Osteoblast (primary cell): ENCODE data around the gene DNASE2. TPM values are rescaled to one million over a fixed set of nuclear protein-coding genes. Genes with fewer than 3 reads are reported as not detected.

Experiments used
- DNase-seq: peaks from one replicate; pipeline ENCODE4 v3.0.0; 2011; ENCODE audit warnings: low spot score, mixed read lengths; ENCODE audit not compliant: insufficient read length; ENCODE audit errors: missing footprints
- H2AFZ ChIP-seq: 2 replicates; pipeline ENCODE4 v1.6.0; 2011; ENCODE audit warnings: mild to moderate bottlenecking, low read length
- H3K27ac ChIP-seq: 2 replicates; pipeline ENCODE4 v1.5.1; 2011; ENCODE audit warnings: mild to moderate bottlenecking, low read depth, low read length, moderate library complexity
- H3K27me3 ChIP-seq: 2 replicates; pipeline ENCODE4 v1.6.0; 2012; ENCODE audit warnings: mild to moderate bottlenecking, control low read depth, inconsistent platforms, low read length, moderate library complexity; ENCODE audit not compliant: insufficient read depth
- H3K36me3 ChIP-seq: 2 replicates; pipeline ENCODE4 v1.5.1; 2011; ENCODE audit warnings: mild to moderate bottlenecking, low read length, control low read depth, moderate library complexity; ENCODE audit not compliant: insufficient read depth
- H3K4me1 ChIP-seq: 2 replicates; pipeline ENCODE4 v1.5.1; 2011; ENCODE audit warnings: mild to moderate bottlenecking, low read length, control low read depth, moderate library complexity; ENCODE audit not compliant: insufficient read depth
- H3K4me2 ChIP-seq: 2 replicates; pipeline ENCODE4 v1.6.0; 2011; ENCODE audit warnings: mild to moderate bottlenecking, low read length; ENCODE audit not compliant: insufficient read depth
- H3K4me3 ChIP-seq: fragments of 200-600 bp; sonication (generic); 3 replicates; pipeline ENCODE4 v1.5.1; 2012; ENCODE audit warnings: mild to moderate bottlenecking, low read length, inconsistent platforms; ENCODE audit not compliant: insufficient read depth
- H3K79me2 ChIP-seq: 2 replicates; pipeline ENCODE4 v1.6.0; 2012; ENCODE audit warnings: mild to moderate bottlenecking, low read length, control low read depth, inconsistent platforms; ENCODE audit not compliant: insufficient read depth
- H3K9me3 ChIP-seq: 2 replicates; pipeline ENCODE4 v1.5.1; 2011; ENCODE audit warnings: low read depth, low read length, control low read depth
- H4K20me1 ChIP-seq: 2 replicates; pipeline ENCODE4 v1.6.0; 2012; ENCODE audit warnings: mild to moderate bottlenecking, low read length, control low read depth; ENCODE audit not compliant: insufficient read depth
- total RNA-seq: library from RNA; depleted of rRNA; stranded (reverse); fragments of >200 nt; gene quantifications from 2 replicates; pipeline ENCODE4 v1.2.3, GENCODE V29; 2012
- TF ChIP-seq, protein P1 (sequence below): IDR thresholded peaks from 2 replicates; pipeline ENCODE4 v1.5.1; 2011; ENCODE audit warnings: mild to moderate bottlenecking, low read depth, low read length, moderate library complexity; ENCODE audit errors: extremely low read depth

The DNASE2 gene
- total RNA-seq, 1 donor: 48.1 TPM

DNA sequence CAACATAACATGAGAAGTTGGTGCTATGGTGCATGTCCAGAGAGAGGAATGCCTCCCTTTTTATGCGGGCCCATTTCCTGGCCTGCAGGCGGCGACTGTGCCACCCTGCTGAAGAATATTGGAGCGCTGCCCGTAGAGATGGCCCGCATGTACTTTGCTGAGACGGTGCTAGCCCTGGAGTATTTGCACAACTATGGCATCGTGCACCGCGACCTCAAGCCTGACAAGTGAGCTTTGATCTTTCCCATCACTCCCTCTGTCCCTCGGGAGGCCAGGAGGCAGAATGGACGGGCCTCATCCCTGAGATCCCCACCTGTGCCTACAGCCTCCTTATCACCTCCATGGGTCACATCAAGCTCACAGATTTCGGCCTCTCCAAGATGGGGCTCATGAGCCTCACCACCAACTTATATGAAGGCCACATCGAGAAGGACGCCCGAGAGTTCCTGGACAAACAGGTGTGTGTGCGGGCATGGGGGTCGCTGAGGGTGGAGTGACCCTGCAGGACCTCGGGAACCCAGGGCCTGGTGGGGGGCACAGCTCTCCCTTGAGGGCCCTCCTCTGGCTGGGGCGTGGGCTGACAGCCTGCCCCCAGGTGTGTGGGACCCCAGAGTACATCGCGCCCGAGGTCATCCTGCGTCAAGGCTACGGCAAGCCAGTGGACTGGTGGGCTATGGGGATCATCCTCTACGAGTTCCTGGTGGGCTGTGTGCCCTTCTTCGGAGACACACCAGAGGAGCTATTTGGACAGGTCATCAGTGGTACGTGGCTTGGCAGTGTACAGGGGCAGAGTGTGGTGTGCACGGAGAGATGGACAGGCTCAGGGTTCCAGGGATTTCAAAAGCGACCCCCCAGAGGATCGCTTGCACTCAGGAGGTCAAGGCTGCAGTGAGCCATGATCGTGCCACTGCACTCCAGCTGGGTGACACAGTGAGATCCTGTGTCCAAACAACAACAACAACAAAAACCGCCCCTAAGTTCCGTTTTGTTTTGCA, 16.2 kb downstream of the DNASE2 start:
- Histone ChIP-seq H3K4me2 (no peak overlapping the region), H3K79me2 (no peaks in the 10 kb centered on the region), H3K27me3 (no peaks in the 10 kb centered on the region), H3K27ac (no peak overlapping the region), H3K4me3 (no peak overlapping the region), H3K36me3 (no peaks in the 10 kb centered on the region), H2AFZ (no peak overlapping the region), H3K4me1 (no peaks in the 10 kb centered on the region), H3K9me3 (no peaks in the 10 kb centered on the region), H4K20me1 (no peaks in the 10 kb centered on the region)
- TF ChIP-seq, protein P1, sequence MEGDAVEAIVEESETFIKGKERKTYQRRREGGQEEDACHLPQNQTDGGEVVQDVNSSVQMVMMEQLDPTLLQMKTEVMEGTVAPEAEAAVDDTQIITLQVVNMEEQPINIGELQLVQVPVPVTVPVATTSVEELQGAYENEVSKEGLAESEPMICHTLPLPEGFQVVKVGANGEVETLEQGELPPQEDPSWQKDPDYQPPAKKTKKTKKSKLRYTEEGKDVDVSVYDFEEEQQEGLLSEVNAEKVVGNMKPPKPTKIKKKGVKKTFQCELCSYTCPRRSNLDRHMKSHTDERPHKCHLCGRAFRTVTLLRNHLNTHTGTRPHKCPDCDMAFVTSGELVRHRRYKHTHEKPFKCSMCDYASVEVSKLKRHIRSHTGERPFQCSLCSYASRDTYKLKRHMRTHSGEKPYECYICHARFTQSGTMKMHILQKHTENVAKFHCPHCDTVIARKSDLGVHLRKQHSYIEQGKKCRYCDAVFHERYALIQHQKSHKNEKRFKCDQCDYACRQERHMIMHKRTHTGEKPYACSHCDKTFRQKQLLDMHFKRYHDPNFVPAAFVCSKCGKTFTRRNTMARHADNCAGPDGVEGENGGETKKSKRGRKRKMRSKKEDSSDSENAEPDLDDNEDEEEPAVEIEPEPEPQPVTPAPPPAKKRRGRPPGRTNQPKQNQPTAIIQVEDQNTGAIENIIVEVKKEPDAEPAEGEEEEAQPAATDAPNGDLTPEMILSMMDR: no peak
- peak; percentile 75 for DNase-seq

GRCh38 chr19:12864143-12864542, 17.1 kb downstream of the DNASE2 start:
- H3K4me3 ChIP-seq: no peak overlapping the region
- no peaks in the 10 kb centered on the region for H3K36me3 ChIP-seq
- no peaks in the 10 kb centered on the region for H3K4me1 ChIP-seq
- no peak overlapping the region for H3K27ac ChIP-seq
- H4K20me1 ChIP-seq: no peaks in the 10 kb centered on the region
- no peaks in the 10 kb centered on the region for H3K9me3 ChIP-seq
- no peak overlapping the region for H3K4me2 ChIP-seq
- no peak overlapping the region for H2AFZ ChIP-seq
- TF ChIP-seq, protein P1: no peak
- H3K27me3 ChIP-seq: no peaks in the 10 kb centered on the region
- no peaks in the 10 kb centered on the region for H3K79me2 ChIP-seq
- peak; percentile 64 for DNase-seq

GRCh38 chr19:12859546-12859945, 21.7 kb downstream of the DNASE2 start:
- DNase-seq: no peak
- Histone ChIP-seq H3K36me3 (no peaks in the 10 kb centered on the region), H3K79me2 (no peaks in the 10 kb centered on the region), H3K4me2 (no peak overlapping the region), H3K4me1 (no peaks in the 10 kb centered on the region), H3K27ac (no peak overlapping the region), H4K20me1 (no peaks in the 10 kb centered on the region), H3K9me3 (no peaks in the 10 kb centered on the region), H2AFZ (no peak overlapping the region), H3K27me3 (no peaks in the 10 kb centered on the region), H3K4me3 (no peak overlapping the region)
- TF ChIP-seq, protein P1: no peak
